Liver (tissue), 2 donors: ENCODE data around the gene IRAK3.

Source experiments
- ATF3 ChIP-seq: IDR thresholded peaks from 2 replicates; pipeline ENCODE4 v1.6.1; 2016; ENCODE audit warnings: antibody characterized with exemption
- GABPA ChIP-seq, 2 donors: IDR thresholded peaks in 1 of 2; conservative IDR thresholded peaks in 1 of 2; 2 replicates each; pipeline ENCODE4 v1.6.1; 2016; ENCODE audit warnings: antibody characterized with exemption in 2 of 2, mild to moderate bottlenecking in 1 of 2, moderate library complexity in 1 of 2
- TAF1 ChIP-seq: conservative IDR thresholded peaks from 2 replicates; pipeline ENCODE4 v1.6.1; 2016; ENCODE audit warnings: antibody characterized with exemption, mild to moderate bottlenecking
- donor health status: healthy.

GRCh38 chr12:66170606-66171005 lies 18.4 kb upstream of the IRAK3 start:
- TF ChIP-seq GABPA (IDR thresholded peaks at IDR 0.05 in 1 of 2, conservative IDR thresholded peaks at IDR 0.05 in 1 of 2) (no peak), TAF1 (no peak), ATF3 (no peak)
